Fibroblast of lung (primary cell): ENCODE results near the gene AK9. TPM values are rescaled to one million over a fixed set of nuclear protein-coding genes. Genes with fewer than 3 reads are reported as not detected.

Source experiments
- DNase-seq, 2 donors: peaks; one replicate each; pipeline versions ENCODE4 v3.0.0 to v3.0.0-alpha.2; 2010; ENCODE audit warnings: low read depth in 2 of 2
- H2AFZ ChIP-seq: 2 replicates; pipeline ENCODE4 v1.5.1; 2012; ENCODE audit warnings: low read length, control low read depth, inconsistent platforms
- H3K27ac ChIP-seq: 2 replicates; pipeline ENCODE4 v1.5.1; 2011; ENCODE audit warnings: low read length, control low read depth; ENCODE audit not compliant: insufficient read depth
- H3K27me3 ChIP-seq: 2 replicates; pipeline ENCODE4 v1.5.1; 2011; ENCODE audit warnings: mild to moderate bottlenecking, low read length; ENCODE audit not compliant: control insufficient read depth, insufficient read depth
- H3K36me3 ChIP-seq: 2 replicates; pipeline ENCODE4 v1.5.1; 2011; ENCODE audit warnings: low read length; ENCODE audit not compliant: control insufficient read depth, insufficient read depth
- H3K4me1 ChIP-seq: 2 replicates; pipeline ENCODE4 v1.5.1; 2011; ENCODE audit warnings: low read length; ENCODE audit not compliant: control insufficient read depth, insufficient read depth; ENCODE audit errors: extremely low read depth
- H3K4me2 ChIP-seq: 2 replicates; pipeline ENCODE4 v1.5.1; 2011; ENCODE audit warnings: low read length, control low read depth; ENCODE audit not compliant: insufficient read depth; ENCODE audit errors: extremely low read depth
- H3K4me3 ChIP-seq, 4 experiments: fragments of 200-600 bp in 1 of 4; sonication (generic) in 1 of 4; replicated peaks in 1 of 4; 2 replicates each; pipeline ENCODE4 v1.5.1; 2011 to 2016; ENCODE audit warnings: low read length in 4 of 4, low read depth in 3 of 4, mild to moderate bottlenecking in 3 of 4, control low read depth in 2 of 4, inconsistent platforms in 1 of 4, mixed read lengths in 1 of 4; ENCODE audit not compliant: insufficient read depth in 1 of 4; ENCODE audit errors: control extremely low read depth in 1 of 4
- H3K79me2 ChIP-seq: 2 replicates; pipeline ENCODE4 v1.5.1; 2012; ENCODE audit warnings: mild to moderate bottlenecking, low read length, inconsistent platforms; ENCODE audit not compliant: control insufficient read depth, insufficient read depth
- H3K9ac ChIP-seq: 2 replicates; pipeline ENCODE4 v1.5.1; 2011; ENCODE audit warnings: mild to moderate bottlenecking, low read length, control low read depth; ENCODE audit not compliant: insufficient read depth
- H3K9me3 ChIP-seq: 2 replicates; pipeline ENCODE4 v1.5.1; 2012; ENCODE audit warnings: low read depth, low read length; ENCODE audit not compliant: control insufficient read depth, insufficient read depth
- H4K20me1 ChIP-seq: 2 replicates; pipeline ENCODE4 v1.5.1; 2011; ENCODE audit warnings: low read length; ENCODE audit not compliant: control insufficient read depth, insufficient read depth; ENCODE audit errors: extremely low read depth
- CTCF ChIP-seq, 2 donors: IDR thresholded peaks in 1 of 2; conservative IDR thresholded peaks in 1 of 2; 1 replicate in 1 of 2; 2 replicates in 1 of 2; pipeline ENCODE4 v1.5.1; 2011 to 2012; ENCODE audit warnings: low read length in 2 of 2, control low read depth in 1 of 2, inconsistent platforms in 1 of 2, low read depth in 1 of 2, mild to moderate bottlenecking in 1 of 2
- EZH2 ChIP-seq: IDR thresholded peaks from 2 replicates; pipeline ENCODE4 v1.5.1; 2012; ENCODE audit warnings: low read length, control low read depth, mild to moderate bottlenecking; ENCODE audit errors: missing control alignments
- polyA plus RNA-seq, 2 donors: library from polyadenylated mRNA; depleted of rRNA in 1 of 2; stranded (reverse) in 1 of 2; unstranded in 1 of 2; fragments of >200 nt; gene quantifications; 2 replicates each; pipeline ENCODE4 v1.2.1, GENCODE V29; 2011 to 2012; ENCODE audit warnings: missing spikeins in 1 of 2
- total RNA-seq: library from RNA; depleted of rRNA; stranded (reverse); fragments of >200 nt; gene quantifications from 2 replicates; pipeline ENCODE4 v1.2.1, GENCODE V29; 2014

The AK9 gene
- total and polyA plus RNA-seq, 2 donors (not counting 1 experiment from before 2014, with no cell fraction given): 4.5 to 10.4 TPM

GRCh38 chr6:109672175-109672574 is 18.8 kb downstream of the AK9 start:
- Histone ChIP-seq H3K27me3 (no peaks in the 10 kb centered on the region), H3K36me3 (no peaks in the 10 kb centered on the region), H3K4me1 (peaks cover 10% of the 10 kb centered on the region), H3K4me2 (no peak overlapping the region), H3K27ac (peak overlapping the region; percentile 20), H3K79me2 (no peaks in the 10 kb centered on the region), H3K4me3 (no peak overlapping the region), H4K20me1 (no peaks in the 10 kb centered on the region), H2AFZ (no peak overlapping the region), H3K9me3 (no peaks in the 10 kb centered on the region), H3K9ac (no peak overlapping the region)
- TF ChIP-seq EZH2 (no peak), CTCF (conservative IDR thresholded peaks at IDR 0.05 in 1 of 2, IDR thresholded peaks at IDR 0.05 in 1 of 2; ENCODE audit: low read depth in 1 of 2, low read length in 2 of 2) (no peak)
- peak in 1 of 2 donors; percentile 40 for DNase-seq

GRCh38 chr6:109671733-109672132 is 19.3 kb downstream of the AK9 start:
- Histone ChIP-seq H3K4me3 (no peak overlapping the region), H3K36me3 (no peaks in the 10 kb centered on the region), H3K4me2 (peak overlapping the region; percentile 52), H2AFZ (no peak overlapping the region), H3K27me3 (no peaks in the 10 kb centered on the region), H3K79me2 (no peaks in the 10 kb centered on the region), H3K9me3 (no peaks in the 10 kb centered on the region), H3K4me1 (peaks cover 10% of the 10 kb centered on the region), H4K20me1 (no peaks in the 10 kb centered on the region), H3K9ac (no peak overlapping the region), H3K27ac (no peak overlapping the region)
- TF ChIP-seq EZH2 (no peak), CTCF (conservative IDR thresholded peaks at IDR 0.05 in 1 of 2, IDR thresholded peaks at IDR 0.05 in 1 of 2; ENCODE audit: low read depth in 1 of 2, low read length in 2 of 2) (no peak)
- peak in 1 of 2 donors; percentile 66 for DNase-seq

GRCh38 chr6:109669811-109670210 is 21.2 kb downstream of the AK9 start:
- peaks cover 10% of the 10 kb centered on the region for H3K4me1 ChIP-seq
- no peaks in the 10 kb centered on the region for H3K9me3 ChIP-seq
- no peak for TF ChIP-seq EZH2
- TF ChIP-seq CTCF (conservative IDR thresholded peaks at IDR 0.05 in 1 of 2, IDR thresholded peaks at IDR 0.05 in 1 of 2; ENCODE audit: low read depth in 1 of 2, low read length in 2 of 2): no peak
- no peak overlapping the region for H3K27ac ChIP-seq
- H3K9ac ChIP-seq: no peak overlapping the region
- no peaks in the 10 kb centered on the region for H3K36me3 ChIP-seq
- H2AFZ ChIP-seq: no peak overlapping the region
- H3K4me3 ChIP-seq: no peak overlapping the region
- DNase-seq: no peak
- H3K79me2 ChIP-seq: no peaks in the 10 kb centered on the region
- H4K20me1 ChIP-seq: no peaks in the 10 kb centered on the region
- no peak overlapping the region for H3K4me2 ChIP-seq
- no peaks in the 10 kb centered on the region for H3K27me3 ChIP-seq
